Measurements from ENCODE around the gene B3GAT3. TPM values are rescaled to one million over a fixed set of nuclear protein-coding genes. Genes with fewer than 3 reads are reported as not detected.

B3GAT3 gene
- total and polyA plus RNA-seq, 5 experiments from 2014 or later: 35.6 to 83.8 (median 51.3) TPM

DNA sequence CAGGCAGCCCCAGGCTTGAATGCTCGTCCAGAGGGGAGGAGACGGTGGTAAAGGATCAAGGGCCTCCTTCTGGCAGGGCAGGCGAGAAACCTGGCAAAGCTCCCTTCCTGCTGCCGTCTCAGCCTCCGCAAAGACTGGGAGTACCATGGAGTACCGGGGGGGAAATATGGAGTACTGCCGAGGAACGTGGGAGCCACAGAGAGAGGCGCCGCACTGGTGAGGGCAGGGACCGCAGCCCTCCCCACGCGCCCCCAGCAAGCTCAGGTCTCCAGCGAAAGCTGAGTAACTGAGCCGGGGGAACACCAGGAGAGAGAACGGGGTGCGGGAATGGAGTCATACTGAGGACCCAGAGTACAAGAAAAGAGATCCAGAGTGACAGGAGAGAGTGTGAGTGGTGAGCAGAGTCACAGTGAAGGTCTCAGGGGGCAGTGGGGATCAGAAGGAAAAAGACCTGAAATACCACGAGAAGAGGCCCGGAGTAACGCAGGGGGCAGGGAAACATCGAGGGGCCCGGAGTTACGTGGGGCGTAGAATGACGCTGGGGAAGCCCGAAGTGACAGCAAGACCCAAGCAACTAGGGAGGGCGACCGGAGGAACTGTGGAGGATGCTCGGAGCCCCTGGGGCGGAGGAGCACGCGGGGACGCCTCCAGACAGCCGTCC, 10.0 kb downstream of the B3GAT3 start:
- ATAC-seq: peak; percentile 55 to 64
- no peaks in the 10 kb centered on the region for H3K27me3 Mint-ChIP-seq
- peaks cover 0 to 31% (median 12%) of the 10 kb centered on the region in 3 donors for H3K36me3 Mint-ChIP-seq
- no peaks in the 10 kb centered on the region for H3K9me3 Mint-ChIP-seq
- DNase-seq: peak in 7 of 10 donors; percentile 37 to 79 (median 66)
- H3K27ac Mint-ChIP-seq: peak overlapping the region; percentile 96 to 99 (median 98)
- peaks cover 34 to 62% (median 58%) of the 10 kb centered on the region in 4 donors for H3K4me1 Mint-ChIP-seq
- POLR2A ChIA-PET: interaction anchor here (0.9 to 8.0 kb wide), 22 partner anchors 10 to 270 kb away, joined by 3 to 96 read pairs (median 7); partner anchors contain the start of genes B3GAT3, C11orf98, CSKMT and EEF1G
- peak overlapping the region; percentile 91 to 98 (median 94) for H3K4me3 Mint-ChIP-seq

DNA sequence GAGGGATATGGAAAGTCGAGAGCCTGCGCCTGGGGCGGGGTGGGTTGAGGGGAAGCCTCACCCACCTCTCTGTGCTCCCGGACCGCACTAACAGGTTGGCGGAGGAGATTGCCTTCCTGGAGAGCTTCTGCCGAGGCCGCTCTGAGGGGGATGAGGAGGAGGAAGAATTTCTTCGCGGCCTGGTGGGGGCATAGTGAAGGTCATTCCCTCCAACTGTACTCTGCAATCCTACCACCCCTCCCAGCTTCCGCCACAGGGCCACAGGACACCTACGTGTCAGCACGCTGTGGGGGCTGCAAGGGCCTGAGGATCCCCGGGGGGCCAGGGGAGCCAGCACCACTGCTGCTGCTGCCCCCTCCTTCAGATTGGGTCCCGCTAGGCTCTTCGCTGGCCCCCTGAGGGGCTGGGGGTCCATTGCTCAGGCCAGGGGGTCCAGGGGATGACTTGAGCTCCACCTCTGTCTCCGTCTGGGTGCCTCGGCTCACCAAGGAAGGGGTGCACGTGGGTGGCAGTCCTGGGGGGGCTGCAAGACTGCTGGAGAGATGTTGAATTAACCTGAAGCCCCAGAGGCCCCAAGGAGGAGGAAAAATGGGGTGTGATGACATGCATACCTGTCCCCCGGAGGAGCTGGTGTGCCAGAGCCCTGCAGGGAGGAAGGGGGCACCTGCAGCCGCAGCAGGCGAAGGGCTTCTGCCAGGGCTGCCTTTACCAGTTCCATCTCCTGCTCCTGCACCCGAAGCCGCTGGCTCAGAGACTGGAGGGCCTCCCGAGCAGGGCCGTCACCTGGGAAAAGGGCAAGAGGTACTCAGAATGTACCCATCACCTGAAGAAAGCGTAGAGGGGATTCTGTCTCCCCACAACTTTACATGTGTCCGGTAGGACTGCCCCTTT, 10.7 kb downstream of the B3GAT3 start:
- H3K4me1 Mint-ChIP-seq: peaks cover 32 to 62% (median 59%) of the 10 kb centered on the region in 4 donors
- peaks cover 0 to 32% (median 12%) of the 10 kb centered on the region in 3 donors for H3K36me3 Mint-ChIP-seq

DNA sequence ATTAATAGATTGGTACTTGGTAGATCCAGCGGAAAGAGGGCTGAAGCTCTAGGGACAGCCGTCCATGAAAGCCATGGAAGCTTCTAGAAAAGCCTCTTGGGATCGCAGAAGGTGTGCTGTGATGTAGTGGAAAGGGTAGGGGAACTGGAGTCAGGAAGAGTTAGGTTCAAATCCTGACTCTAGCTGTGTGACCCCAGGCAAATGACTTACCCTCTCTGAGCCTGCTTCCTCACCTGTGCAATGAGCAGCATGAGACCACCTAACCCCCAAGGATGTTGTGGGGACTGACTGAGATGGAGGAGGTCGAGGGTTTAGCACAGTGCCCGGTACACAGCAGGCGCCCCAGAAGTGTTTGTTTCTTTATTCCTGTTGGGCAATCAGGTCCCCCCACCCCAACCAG, 11.4 kb downstream of the B3GAT3 start:
- Mint-ChIP-seq H3K36me3 (peaks cover 0 to 36% (median 12%) of the 10 kb centered on the region in 3 donors), H3K9me3 (no peaks in the 10 kb centered on the region), H3K27ac (peak overlapping the region; percentile 46 to 98 (median 83)), H3K4me3 (peak overlapping the region; percentile 60 to 97 (median 78)), H3K4me1 (peaks cover 32 to 64% (median 61%) of the 10 kb centered on the region in 4 donors), H3K27me3 (no peaks in the 10 kb centered on the region)
- ATAC-seq (no peak), DNase-seq (no peak)
- POLR2A ChIA-PET: interaction anchor here (0.6 to 8.0 kb wide), 16 partner anchors 9 to 244 kb away, joined by 3 to 96 read pairs (median 16); partner anchors contain the start of genes B3GAT3, C11orf98, CSKMT and EEF1G

More for the DNA sequence above, 10.7 kb downstream of the B3GAT3 start:
- H3K9me3 Mint-ChIP-seq: no peaks in the 10 kb centered on the region
- H3K27ac Mint-ChIP-seq: peak overlapping the region; percentile 96 to 99 (median 98)
- ATAC-seq (no peak), DNase-seq (no peak)
- no peaks in the 10 kb centered on the region for H3K27me3 Mint-ChIP-seq
- peak overlapping the region; percentile 91 to 98 (median 94) for H3K4me3 Mint-ChIP-seq
- POLR2A ChIA-PET: interaction anchor here (0.6 to 8.0 kb wide), 25 partner anchors 9 to 270 kb away, joined by 3 to 96 read pairs (median 5); partner anchors contain the start of genes B3GAT3, C11orf98, CSKMT and EEF1G

DNA sequence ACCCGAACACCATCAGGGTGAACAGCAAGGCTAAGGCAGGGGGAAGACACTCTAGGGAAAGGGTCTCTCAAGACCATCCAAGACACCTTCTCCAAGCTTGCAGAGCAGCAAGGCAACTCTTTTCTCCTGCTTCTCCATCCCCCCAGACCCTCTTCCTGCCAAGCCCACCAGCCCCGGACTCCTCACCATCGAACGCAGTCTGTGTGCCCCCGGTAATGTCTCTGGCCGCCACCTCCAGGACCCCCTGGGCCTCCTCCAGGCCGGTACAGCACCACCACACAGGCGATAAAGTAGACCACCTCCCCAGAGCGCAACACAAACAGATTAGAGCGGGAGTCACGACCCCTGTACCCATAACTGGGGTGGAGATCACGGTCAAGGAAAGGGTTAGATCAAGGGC, 13.0 kb downstream of the B3GAT3 start:
- Mint-ChIP-seq H3K36me3 (peaks cover 0 to 42% (median 15%) of the 10 kb centered on the region in 3 donors), H3K27ac (peak overlapping the region in 8 of 10 donors; percentile 7 to 79 (median 65)), H3K27me3 (no peaks in the 10 kb centered on the region), H3K9me3 (no peaks in the 10 kb centered on the region), H3K4me3 (peak overlapping the region in 5 of 10 donors; percentile 19 to 78 (median 34)), H3K4me1 (peaks cover 28 to 69% (median 58%) of the 10 kb centered on the region in 4 donors)
- ATAC-seq (no peak), DNase-seq (no peak)
- POLR2A ChIA-PET: interaction anchor here (0.7 to 8.0 kb wide), 5 partner anchors 8 to 57 kb away, joined by 4 to 96 read pairs (median 65); partner anchors contain the start of genes C11orf98, CSKMT, GANAB and MTA2

DNA sequence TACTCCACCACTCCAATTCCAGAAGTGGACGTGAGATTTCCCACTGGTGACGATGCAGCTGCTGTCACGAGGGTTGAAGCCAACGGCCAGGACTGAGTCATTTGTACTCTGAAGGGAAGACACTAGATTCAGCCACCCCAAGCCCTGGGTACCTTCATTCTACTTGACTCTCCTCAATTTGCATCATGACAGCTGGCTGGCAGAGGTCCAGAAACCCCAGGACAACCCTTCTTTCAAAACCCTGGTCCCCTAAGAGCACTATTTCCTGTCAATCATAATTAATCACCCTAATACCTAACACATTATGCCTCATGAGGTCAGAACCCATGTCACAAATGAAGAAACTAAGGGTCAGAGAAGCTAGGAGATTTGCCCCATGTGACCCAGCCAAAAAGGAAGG, 14.1 kb downstream of the B3GAT3 start:
- peak overlapping the region in 3 of 10 donors; percentile 2 to 44 (median 11) for H3K27ac Mint-ChIP-seq
- DNase-seq (no peak), ATAC-seq (no peak)
- H3K36me3 Mint-ChIP-seq: peaks cover 0 to 51% (median 20%) of the 10 kb centered on the region in 3 donors
- peaks cover 32 to 74% (median 64%) of the 10 kb centered on the region in 4 donors for H3K4me1 Mint-ChIP-seq
- no peaks in the 10 kb centered on the region for H3K9me3 Mint-ChIP-seq
- no peaks in the 10 kb centered on the region for H3K27me3 Mint-ChIP-seq
- POLR2A ChIA-PET: interaction anchor here (0.5 to 9.9 kb wide), 7 partner anchors 10 to 58 kb away, joined by 3 to 166 read pairs (median 5); partner anchors contain the start of genes B3GAT3, C11orf98, CSKMT and INTS5
- H3K4me3 Mint-ChIP-seq: peak overlapping the region in 2 of 10 donors; percentile 24 to 33

DNA sequence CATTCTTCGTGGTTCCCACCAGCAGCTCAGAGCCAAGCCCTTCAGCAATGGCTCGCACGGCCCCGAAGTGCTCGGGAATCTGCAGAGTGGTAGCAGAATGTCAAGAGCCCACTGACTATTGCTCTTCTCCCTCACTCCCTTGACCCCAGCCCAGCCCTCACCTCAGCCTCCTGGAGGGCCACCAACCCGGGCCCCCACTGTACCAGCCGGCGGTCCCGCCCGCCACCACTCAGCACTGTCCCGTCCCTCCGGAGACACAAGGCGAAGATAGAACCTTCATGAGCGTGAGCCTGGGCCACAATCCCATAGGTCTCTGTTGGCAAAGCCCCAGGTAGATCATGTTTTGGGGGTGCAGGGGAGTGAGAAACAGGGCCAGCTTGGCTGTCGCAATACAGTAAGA, 15.9 kb downstream of the B3GAT3 start:
- DNase-seq: no peak
- no peak overlapping the region for H3K4me3 Mint-ChIP-seq
- no peak overlapping the region for H3K27ac Mint-ChIP-seq
- no peaks in the 10 kb centered on the region for H3K27me3 Mint-ChIP-seq
- peaks cover 28 to 66% (median 59%) of the 10 kb centered on the region in 4 donors for H3K4me1 Mint-ChIP-seq
- H3K36me3 Mint-ChIP-seq: peaks cover 0 to 55% (median 22%) of the 10 kb centered on the region in 3 donors
- no peaks in the 10 kb centered on the region for H3K9me3 Mint-ChIP-seq
- POLR2A ChIA-PET: interaction anchor here (0.6 to 9.9 kb wide), 7 partner anchors 14 to 236 kb away, joined by 3 to 166 read pairs (median 4); partner anchors contain the start of genes B3GAT3, C11orf98, CSKMT and LBHD1
- no peak for ATAC-seq

DNA sequence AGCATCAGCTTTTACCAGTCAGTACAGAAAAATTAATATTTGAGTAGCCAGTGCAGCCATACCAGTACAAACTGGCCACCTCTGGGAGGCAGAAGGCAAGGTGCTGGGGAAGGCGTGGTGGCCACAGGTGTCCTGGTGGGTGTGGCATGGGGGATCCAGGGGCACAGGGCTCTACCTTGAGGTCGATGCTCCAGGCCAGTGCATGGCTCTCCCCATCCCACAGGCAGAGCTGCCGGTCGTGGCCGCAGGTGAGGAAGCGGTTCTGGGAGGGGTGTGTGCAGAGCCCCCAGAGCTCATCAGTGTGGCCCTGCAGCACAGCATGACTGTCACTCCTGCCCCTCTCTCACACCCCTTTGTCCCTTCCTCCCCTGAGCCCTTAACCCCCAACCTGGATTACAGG, 16.3 kb downstream of the B3GAT3 start:
- peaks cover 0 to 56% (median 22%) of the 10 kb centered on the region in 3 donors for H3K36me3 Mint-ChIP-seq
- no peaks in the 10 kb centered on the region for H3K27me3 Mint-ChIP-seq
- H3K4me3 Mint-ChIP-seq: no peak overlapping the region
- POLR2A ChIA-PET: interaction anchor here (0.6 to 9.9 kb wide), 9 partner anchors 13 to 236 kb away, joined by 3 to 166 read pairs (median 4); partner anchors contain the start of genes B3GAT3, C11orf98, CSKMT and GANAB
- ATAC-seq (no peak), DNase-seq (no peak)
- H3K27ac Mint-ChIP-seq: peak overlapping the region in 3 of 10 donors; percentile 15 to 56 (median 40)
- H3K4me1 Mint-ChIP-seq: peaks cover 29 to 62% (median 57%) of the 10 kb centered on the region in 4 donors
- H3K9me3 Mint-ChIP-seq: no peaks in the 10 kb centered on the region

DNA sequence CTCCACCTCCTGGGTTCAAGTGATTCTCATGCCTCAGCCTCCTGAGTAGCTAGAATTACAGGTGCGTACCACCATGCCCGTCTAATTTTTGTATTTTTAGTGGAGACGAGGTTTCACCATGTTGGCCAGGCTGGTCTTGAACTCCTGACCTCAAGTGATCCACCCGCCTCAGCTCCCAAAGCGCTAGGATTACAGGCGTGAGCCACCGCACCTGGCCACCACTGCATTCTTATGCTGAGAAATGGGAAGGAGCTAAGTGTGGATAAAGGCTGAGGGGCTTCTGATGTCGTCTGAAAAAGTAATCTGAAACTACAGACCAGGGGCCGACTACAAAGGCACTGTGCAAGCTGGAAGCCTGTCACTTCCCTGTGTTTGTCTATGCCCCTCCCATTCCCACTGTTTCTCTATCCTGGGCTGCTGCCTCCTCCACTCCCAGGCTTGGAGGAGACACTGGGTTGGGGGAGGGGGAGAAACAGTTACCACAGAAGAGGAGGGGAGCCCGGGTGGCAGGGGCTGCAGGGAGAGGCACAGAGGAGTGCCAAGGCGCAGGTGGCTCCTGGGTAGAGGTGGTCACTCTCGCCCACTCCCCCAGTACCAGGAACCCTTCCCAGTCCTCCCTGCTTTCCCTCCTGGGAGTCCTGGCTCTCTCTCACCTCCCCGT, 17.2 kb downstream of the B3GAT3 start:
- Mint-ChIP-seq H3K4me1 (peaks cover 32 to 62% (median 57%) of the 10 kb centered on the region in 4 donors), H3K9me3 (no peaks in the 10 kb centered on the region), H3K36me3 (peaks cover 0 to 55% (median 29%) of the 10 kb centered on the region in 3 donors), H3K27me3 (no peaks in the 10 kb centered on the region), H3K4me3 (no peak overlapping the region), H3K27ac (peak overlapping the region in 3 of 10 donors; percentile 40 to 74 (median 66))
- DNase-seq: no peak
- no peak for ATAC-seq
- POLR2A ChIA-PET: interaction anchor here (0.6 to 9.9 kb wide), 8 partner anchors 7 to 182 kb away, joined by 3 to 166 read pairs (median 8); partner anchors contain the start of genes B3GAT3, C11orf98, CSKMT and EML3

DNA sequence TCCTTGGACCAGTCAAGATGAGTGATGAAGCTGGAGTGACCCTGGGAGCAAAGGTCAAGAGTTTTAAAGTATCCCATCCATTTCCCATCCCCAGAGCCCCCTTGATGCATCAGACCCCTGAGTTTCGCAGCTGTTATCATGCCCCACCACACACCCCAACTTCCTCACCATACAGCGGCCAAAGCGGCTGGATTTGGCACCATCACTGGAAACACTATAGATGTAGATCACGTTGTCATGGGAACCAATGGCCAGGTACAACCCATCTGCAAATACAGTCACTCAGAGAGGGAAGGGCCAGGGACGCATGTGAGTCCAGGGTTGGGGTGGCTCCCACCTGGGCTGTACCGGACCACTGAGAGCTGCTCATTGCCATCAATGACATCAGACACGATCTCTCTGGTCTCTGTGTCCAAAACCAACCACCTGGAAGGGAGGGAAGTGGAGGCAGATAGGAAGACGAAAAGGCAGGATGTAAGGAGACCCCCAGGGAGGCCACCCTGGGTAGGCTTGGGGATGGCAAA, 17.9 kb downstream of the B3GAT3 start:
- ATAC-seq: no peak

DNA sequence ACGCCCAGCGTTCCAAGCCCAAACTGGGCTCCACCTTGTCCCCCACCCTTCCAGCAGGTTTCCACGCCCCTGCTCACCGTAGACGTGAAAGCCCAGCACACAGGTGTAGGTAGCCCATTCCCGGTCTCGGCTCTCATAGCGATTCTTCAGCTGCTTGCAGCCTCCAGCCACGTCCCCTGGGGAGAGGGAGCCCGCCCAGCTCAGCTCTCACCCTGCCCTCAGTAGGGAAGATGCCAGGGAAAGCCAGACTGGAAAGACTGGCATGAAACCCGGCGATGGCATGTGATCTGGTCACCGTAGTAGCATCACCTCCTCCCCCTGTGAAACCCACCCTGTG, 18.7 kb downstream of the B3GAT3 start:
- Mint-ChIP-seq H3K27ac (peak overlapping the region in 9 of 10 donors; percentile 39 to 86 (median 64)), H3K36me3 (peaks cover 0 to 67% (median 36%) of the 10 kb centered on the region in 3 donors), H3K27me3 (no peaks in the 10 kb centered on the region), H3K4me3 (peak overlapping the region; percentile 54 to 82 (median 70)), H3K9me3 (no peaks in the 10 kb centered on the region), H3K4me1 (peaks cover 38 to 63% (median 59%) of the 10 kb centered on the region in 4 donors)
- DNase-seq: no peak
- ATAC-seq: no peak
- POLR2A ChIA-PET: interaction anchor here (1.0 to 9.9 kb wide), 6 partner anchors 8 to 183 kb away, joined by 3 to 166 read pairs (median 7); partner anchors contain the start of genes C11orf98, CSKMT, EML3 and ROM1

More for the DNA sequence above, 17.9 kb downstream of the B3GAT3 start:
- POLR2A ChIA-PET: interaction anchor here (0.6 to 9.9 kb wide), 8 partner anchors 8 to 93 kb away, joined by 3 to 166 read pairs (median 6); partner anchors contain the start of genes C11orf98, CSKMT, EML3 and GANAB
- Mint-ChIP-seq H3K27me3 (no peaks in the 10 kb centered on the region), H3K4me1 (peaks cover 33 to 62% (median 58%) of the 10 kb centered on the region in 4 donors), H3K4me3 (peak overlapping the region; percentile 48 to 82 (median 66)), H3K36me3 (peaks cover 0 to 61% (median 31%) of the 10 kb centered on the region in 3 donors), H3K9me3 (no peaks in the 10 kb centered on the region), H3K27ac (peak overlapping the region in 6 of 10 donors; percentile 39 to 75 (median 64))
- DNase-seq: no peak

Measured in naive thymus-derived CD8-positive, alpha-beta T cell (primary cell).